Epithelial cell of esophagus (primary cell): ENCODE data around the gene NPBWR2.

Experiments used
- DNase-seq: peaks from one replicate; pipeline ENCODE4 v3.0.0; 2010; ENCODE audit warnings: low read depth
- H3K4me3 ChIP-seq: 2 replicates; pipeline ENCODE4 v1.5.1; 2011; ENCODE audit warnings: mild to moderate bottlenecking, low read length, control low read depth
- CTCF ChIP-seq: IDR thresholded peaks from 2 replicates; pipeline ENCODE4 v1.5.1; 2011; ENCODE audit warnings: low read depth, mild to moderate bottlenecking, low read length, control low read depth, inconsistent platforms; ENCODE audit not compliant: insufficient read depth; ENCODE audit errors: missing control alignments

Gene NPBWR2

GRCh38 chr20:64103871-64104666 is 3.3 kb downstream of the NPBWR2 start:
- no peak overlapping the region for H3K4me3 ChIP-seq
- no peak for TF ChIP-seq CTCF

GRCh38 chr20:64102647-64103354 is 4.6 kb downstream of the NPBWR2 start:
- no peak overlapping the region for H3K4me3 ChIP-seq
- no peak for TF ChIP-seq CTCF
- DNase-seq, result no peak

More at GRCh38 chr20:64103871-64104666, 3.3 kb downstream of the NPBWR2 start:
- DNase-seq, result no peak

GRCh38 chr20:64101731-64102621 is 5.4 kb downstream of the NPBWR2 start:
- TF ChIP-seq CTCF, result peak; percentile 44
- H3K4me3 ChIP-seq, result no peak overlapping the region
- peak; percentile 27 for DNase-seq

- TF ChIP-seq CTCF, result no peak
- no peak for DNase-seq
- H3K4me3 ChIP-seq, result no peak overlapping the region
These were observed 6.2 kb downstream of the NPBWR2 start for GRCh38 chr20:64100946-64101688.

GRCh38 chr20:64100566-64100888 is 6.8 kb downstream of the NPBWR2 start:
- TF ChIP-seq CTCF, result no peak
- no peak for DNase-seq
- no peak overlapping the region for H3K4me3 ChIP-seq

GRCh38 chr20:64099880-64100565 is 7.3 kb downstream of the NPBWR2 start:
- no peak for TF ChIP-seq CTCF
- no peak for DNase-seq
- H3K4me3 ChIP-seq, result no peak overlapping the region
